Cardiac fibroblast (primary cell): Measurements from ENCODE around the gene IFT81.

Experiments used
- DNase-seq, 2 donors: peaks; one replicate each; pipeline versions ENCODE4 v3.0.0 to v3.0.0-alpha.2; 2010; ENCODE audit warnings: low read depth in 2 of 2
- H3K4me3 ChIP-seq, 2 donors: replicated peaks in 1 of 2; 1 replicate in 1 of 2; 2 replicates in 1 of 2; pipeline ENCODE4 v1.5.1; 2011; ENCODE audit warnings: low read depth in 2 of 2, low read length in 2 of 2, mild to moderate bottlenecking in 2 of 2, moderate library complexity in 1 of 2
- TF ChIP-seq, protein P1 (sequence below): IDR thresholded peaks from one replicate; pipeline ENCODE4 v1.5.1; 2011; ENCODE audit warnings: low read depth, mild to moderate bottlenecking, low read length, inconsistent platforms

The IFT81 gene

DNA sequence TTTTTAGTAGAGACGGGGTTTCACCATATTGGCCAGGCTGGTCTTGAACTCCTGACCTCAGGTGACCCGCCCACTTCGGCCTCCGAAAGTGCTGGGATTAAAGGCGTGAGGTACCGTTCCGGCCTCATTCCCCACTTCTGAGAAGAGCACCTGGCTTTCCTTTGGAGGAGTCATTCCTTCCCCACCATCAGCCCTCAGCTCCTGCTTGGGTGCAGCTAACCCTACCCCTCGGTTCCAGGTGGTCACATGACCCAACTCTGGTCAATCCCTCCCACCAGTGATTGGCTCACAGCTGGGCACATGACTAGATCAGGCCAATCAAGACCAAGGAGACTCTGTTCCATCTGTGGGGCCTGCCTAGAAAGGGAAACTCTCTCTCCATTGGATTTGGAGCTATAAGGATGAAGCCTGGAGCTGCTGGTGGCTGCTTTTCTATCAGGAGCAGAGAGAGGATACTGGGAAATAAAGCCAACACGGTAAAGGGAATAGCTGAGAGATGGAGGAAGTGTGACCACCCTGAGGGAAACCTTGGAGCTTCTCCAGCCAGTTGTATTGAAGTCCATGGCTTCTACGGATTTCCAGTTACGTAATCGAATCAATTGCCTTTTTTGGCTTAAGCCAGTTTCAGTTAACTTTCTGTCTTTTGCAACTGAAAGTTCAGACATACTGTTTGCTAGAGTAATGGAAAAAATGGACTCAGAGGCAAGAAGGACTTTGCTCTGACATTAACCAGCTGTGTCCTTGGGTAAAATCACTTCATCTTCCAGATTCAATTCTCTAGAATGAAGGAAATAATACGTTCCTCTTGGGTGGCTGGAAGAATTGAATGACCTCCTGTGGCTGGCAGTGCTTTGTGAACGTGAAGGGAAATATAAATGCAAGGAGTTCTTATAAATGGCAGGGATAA is 19.7 kb upstream of the IFT81 start:
- no peak overlapping the region for H3K4me3 ChIP-seq
- DNase-seq, result peak; percentile 48 to 78
- TF ChIP-seq, protein P1, sequence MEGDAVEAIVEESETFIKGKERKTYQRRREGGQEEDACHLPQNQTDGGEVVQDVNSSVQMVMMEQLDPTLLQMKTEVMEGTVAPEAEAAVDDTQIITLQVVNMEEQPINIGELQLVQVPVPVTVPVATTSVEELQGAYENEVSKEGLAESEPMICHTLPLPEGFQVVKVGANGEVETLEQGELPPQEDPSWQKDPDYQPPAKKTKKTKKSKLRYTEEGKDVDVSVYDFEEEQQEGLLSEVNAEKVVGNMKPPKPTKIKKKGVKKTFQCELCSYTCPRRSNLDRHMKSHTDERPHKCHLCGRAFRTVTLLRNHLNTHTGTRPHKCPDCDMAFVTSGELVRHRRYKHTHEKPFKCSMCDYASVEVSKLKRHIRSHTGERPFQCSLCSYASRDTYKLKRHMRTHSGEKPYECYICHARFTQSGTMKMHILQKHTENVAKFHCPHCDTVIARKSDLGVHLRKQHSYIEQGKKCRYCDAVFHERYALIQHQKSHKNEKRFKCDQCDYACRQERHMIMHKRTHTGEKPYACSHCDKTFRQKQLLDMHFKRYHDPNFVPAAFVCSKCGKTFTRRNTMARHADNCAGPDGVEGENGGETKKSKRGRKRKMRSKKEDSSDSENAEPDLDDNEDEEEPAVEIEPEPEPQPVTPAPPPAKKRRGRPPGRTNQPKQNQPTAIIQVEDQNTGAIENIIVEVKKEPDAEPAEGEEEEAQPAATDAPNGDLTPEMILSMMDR, result no peak

DNA sequence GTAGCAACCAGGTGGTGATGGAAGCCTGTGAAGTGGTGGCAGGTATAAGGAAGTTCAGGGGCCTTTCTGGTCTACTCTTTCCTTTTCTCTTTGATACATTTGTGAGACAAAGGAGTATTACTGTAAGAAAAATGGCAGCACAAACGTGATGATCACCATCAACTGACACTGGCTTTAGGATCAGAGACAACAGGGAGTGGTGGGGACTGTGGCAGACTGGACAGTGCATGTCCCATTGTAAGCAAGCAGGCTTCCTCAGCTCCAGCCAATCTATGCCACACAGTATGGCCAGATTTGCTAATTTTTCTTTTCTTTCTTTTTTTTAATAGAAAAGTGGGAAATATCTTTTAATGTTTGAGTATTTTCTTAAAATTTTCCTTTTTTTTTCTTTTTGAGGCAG is 19.0 kb upstream of the IFT81 start:
- no peak for DNase-seq
- H3K4me3 ChIP-seq, result no peak overlapping the region
- TF ChIP-seq, protein P1, result no peak

DNA sequence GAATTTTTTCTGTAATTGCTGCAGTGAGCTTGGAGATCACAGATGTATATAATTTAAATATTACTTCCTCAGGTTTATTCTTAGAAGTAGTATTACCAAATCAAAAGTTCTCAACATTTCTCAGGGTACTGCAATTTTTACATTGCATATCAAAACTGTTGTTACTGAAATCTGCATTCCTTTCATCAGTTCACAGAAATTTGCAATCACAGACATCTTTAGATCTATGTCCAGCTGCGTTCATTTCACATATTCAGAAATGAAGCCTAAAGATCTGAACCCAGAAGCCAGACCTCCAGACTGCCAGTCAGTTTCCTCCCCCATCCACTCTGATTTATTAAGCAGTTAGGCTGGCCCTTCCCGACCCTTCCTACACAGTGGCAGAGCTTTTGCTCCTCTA is 18.2 kb upstream of the IFT81 start:
- DNase-seq, result peak in 1 of 2 donors; percentile 20
- TF ChIP-seq, protein P1, result no peak
- H3K4me3 ChIP-seq, result no peak overlapping the region

DNA sequence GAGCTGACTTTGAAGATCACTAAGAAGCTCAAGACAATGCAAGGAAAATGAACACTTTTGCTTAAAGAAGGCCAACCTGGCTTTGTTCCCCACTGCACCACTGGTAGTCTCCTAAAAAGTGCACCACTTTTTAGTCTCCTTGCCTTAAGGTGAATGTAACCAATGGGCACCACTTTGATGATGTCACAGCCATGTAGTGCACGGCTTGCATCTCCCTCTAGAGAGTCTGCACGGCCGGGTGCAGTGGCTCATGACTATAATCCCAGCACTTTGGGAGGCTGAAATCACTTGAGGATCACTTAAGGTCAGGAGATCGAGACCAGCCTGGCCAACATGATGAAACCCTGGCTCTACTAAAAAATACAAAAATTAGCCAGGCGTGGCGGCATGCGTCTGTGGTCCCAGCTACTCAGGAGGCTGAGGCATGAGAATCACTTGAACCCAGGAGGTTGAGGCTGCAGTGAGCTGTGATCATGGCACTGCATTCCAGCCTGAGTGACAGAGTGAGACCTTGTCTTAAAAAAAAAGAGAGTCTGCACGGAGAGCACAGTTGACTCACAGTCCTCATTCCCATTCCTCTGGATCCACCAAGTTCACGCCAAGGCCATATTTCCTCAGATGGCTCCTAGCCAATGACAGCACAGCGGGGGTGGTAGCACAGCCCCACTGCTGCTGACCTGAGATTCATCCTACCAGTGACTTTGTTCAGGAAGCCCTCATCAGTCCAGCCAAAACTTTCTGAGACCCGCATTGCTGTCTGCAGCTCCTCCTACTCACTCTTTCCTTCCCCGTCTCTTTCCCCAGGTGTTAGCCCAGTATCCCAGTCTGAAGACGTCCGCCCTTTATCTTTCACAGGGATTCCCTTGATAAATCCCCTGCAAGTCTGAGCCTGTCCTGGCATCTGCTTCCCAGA is 16.5 kb upstream of the IFT81 start:
- peak; percentile 93 to 95 for DNase-seq
- TF ChIP-seq, protein P1, result no peak
- H3K4me3 ChIP-seq, result no peak overlapping the region

DNA sequence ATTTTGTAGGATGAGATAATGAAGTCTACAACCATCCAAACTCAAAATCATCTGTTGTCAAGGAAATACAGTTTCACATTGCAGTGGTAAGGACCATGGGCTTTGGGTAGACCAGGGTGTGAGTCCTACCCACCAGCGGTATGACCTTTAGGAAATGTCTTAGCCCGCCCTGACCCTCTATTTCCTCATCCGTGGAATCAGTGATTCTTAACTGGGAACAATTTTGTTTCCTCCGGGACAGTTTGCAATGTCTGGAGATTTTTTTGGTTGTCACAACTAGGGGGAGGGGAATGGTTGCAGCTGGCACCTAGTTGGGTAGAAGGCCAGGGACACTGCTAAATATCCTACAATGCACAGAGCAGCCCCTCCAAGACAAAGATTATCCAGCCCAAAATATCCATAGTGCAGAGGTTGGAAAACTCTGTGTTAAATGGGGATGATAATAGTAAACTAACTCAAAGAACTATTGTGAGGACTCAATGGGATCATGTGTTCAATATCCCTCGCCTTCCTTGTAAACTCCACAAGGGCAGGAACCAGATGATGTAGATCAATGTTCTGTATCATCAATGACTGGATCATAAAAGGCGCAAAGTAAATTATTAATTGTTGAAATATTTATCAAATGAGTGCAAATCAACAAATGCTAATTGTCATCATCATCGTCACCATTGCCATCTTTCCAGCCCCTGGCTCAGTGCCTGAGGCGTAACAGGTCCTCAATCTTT is 15.7 kb upstream of the IFT81 start:
- no peak for DNase-seq
- no peak overlapping the region for H3K4me3 ChIP-seq
- TF ChIP-seq, protein P1, result no peak
